Measurements from ENCODE around the gene IFI27L1. TPM values are rescaled to one million over a fixed set of nuclear protein-coding genes. Genes with fewer than 3 reads are reported as not detected.

Gene IFI27L1
- total and polyA plus RNA-seq, 2 of the 13 experiments (the other 11 are each of a cell fraction or from before 2014, with no cell fraction given) = 11.9 to 19.0 TPM

DNA sequence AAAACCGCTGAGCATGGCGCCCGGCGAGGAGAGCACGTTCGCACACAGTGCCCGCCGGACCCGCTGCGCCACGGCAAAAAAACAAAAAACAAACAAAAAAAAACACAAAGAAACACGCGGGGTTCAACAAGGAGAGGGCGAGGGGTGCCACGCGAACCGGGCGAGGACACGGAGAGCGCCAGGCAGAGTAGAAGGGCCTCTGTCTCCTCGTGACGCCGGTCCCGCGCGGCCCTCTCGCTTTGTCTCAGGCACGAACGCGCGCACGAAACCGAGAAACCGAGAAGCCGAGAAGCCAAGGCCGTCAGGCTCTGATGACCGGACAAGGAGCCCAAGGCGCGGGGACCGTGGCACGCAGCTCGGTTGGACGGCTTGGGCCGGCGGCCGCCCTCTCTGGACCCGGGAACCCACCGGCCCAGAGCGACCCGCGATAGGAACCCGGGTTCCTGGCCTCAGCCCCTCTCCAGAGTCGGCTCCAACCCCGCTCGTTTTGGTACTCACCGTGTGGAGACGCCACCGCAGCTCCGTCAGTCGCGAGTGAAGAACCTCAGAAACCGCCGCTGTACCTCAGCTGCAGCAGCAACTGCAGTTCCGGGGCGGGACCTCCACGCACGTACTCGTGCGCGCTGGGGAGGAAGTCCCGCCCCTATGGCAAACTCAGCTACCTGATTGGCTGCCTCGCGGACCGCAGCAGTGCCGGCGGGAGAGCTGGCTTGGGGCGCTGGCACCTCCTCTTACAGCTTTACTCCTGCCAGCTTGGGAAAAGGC lies at the start of gene IFI27L1, which contains the start of gene DDX24 (continued):
- 0 out of 2 replicates have a peak, but pooled peaks have one; percentile 22 for TF ChIP-seq ZNF232 (CRISPR knock-in tag; IDR thresholded peaks at IDR 0.05; ENCODE audit: borderline replicate concordance)
- 0 out of 2 replicates have a peak, but pooled peaks have one; percentile 19 for TF ChIP-seq ZNF674 (CRISPR knock-in tag; IDR thresholded peaks at IDR 0.05; ENCODE audit: low read depth)
- TF ChIP-seq, protein P1, sequence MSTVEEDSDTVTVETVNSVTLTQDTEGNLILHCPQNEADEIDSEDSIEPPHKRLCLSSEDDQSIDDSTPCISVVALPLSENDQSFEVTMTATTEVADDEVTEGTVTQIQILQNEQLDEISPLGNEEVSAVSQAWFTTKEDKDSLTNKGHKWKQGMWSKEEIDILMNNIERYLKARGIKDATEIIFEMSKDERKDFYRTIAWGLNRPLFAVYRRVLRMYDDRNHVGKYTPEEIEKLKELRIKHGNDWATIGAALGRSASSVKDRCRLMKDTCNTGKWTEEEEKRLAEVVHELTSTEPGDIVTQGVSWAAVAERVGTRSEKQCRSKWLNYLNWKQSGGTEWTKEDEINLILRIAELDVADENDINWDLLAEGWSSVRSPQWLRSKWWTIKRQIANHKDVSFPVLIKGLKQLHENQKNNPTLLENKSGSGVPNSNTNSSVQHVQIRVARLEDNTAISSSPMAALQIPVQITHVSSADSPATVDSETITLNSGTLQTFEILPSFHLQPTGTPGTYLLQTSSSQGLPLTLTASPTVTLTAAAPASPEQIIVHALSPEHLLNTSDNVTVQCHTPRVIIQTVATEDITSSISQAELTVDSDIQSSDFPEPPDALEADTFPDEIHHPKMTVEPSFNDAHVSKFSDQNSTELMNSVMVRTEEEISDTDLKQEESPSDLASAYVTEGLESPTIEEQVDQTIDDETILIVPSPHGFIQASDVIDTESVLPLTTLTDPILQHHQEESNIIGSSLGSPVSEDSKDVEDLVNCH (CRISPR knock-in tag; IDR thresholded peaks at IDR 0.05) = no peak
- peak; percentile 89; the same call in 2 of the 3 replicates for TF ChIP-seq MXI1 (IDR thresholded peaks at IDR 0.05; ENCODE audit: borderline replicate concordance, low read depth, low read length)
- TF ChIP-seq SP4 (CRISPR knock-in tag; IDR thresholded peaks at IDR 0.05) = peak; percentile 60
- TF ChIP-seq BRD4 (CRISPR knock-in tag; IDR thresholded peaks at IDR 0.05) = no peak
- peak; percentile 76; the same call in 1 of the 2 replicates for TF ChIP-seq YEATS2 (CRISPR knock-in tag; IDR thresholded peaks at IDR 0.05; ENCODE audit: borderline replicate concordance)
- TF ChIP-seq, protein P2, sequence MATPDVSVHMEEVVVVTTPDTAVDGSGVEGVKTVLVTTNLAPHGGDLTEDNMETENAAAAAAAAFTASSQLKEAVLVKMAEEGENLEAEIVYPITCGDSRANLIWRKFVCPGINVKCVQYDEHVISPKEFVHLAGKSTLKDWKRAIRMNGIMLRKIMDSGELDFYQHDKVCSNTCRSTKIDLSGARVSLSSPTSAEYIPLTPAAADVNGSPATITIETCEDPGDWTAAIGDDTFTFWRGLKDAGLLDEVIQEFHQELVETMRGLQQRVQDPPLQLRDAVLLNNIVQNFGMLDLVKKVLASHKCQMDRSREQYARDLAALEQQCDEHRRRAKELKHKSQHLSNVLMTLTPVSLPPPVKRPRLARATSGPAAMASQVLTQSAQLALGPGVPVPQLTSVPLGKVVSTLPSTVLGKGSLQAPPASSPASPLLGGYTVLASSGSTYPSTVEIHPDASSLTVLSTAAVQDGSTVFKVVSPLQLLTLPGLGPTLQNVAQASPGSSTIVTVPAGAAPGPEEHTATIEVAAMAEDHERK (CRISPR knock-in tag; IDR thresholded peaks at IDR 0.05; ENCODE audit: low read depth) = peak; percentile 67
- TF ChIP-seq ZSCAN20 (CRISPR knock-in tag; IDR thresholded peaks at IDR 0.05; ENCODE audit: borderline replicate concordance) = no peak
- TF ChIP-seq ETV5 (CRISPR knock-in tag; IDR thresholded peaks at IDR 0.05; ENCODE audit: borderline replicate concordance) = peak; percentile 66; the same call in 1 of the 2 replicates
- TF ChIP-seq ZFP90 (CRISPR knock-in tag; IDR thresholded peaks at IDR 0.05; ENCODE audit: borderline replicate concordance) = peak; percentile 33; the same call in 1 of the 2 replicates
- TF ChIP-seq, protein P3, sequence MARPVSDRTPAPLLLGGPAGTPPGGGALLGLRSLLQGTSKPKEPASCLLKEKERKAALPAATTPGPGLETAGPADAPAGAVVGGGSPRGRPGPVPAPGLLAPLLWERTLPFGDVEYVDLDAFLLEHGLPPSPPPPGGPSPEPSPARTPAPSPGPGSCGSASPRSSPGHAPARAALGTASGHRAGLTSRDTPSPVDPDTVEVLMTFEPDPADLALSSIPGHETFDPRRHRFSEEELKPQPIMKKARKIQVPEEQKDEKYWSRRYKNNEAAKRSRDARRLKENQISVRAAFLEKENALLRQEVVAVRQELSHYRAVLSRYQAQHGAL (CRISPR knock-in tag; IDR thresholded peaks at IDR 0.05; ENCODE audit: not compliant biosample characterization) = no peak
- TF ChIP-seq, protein P4, sequence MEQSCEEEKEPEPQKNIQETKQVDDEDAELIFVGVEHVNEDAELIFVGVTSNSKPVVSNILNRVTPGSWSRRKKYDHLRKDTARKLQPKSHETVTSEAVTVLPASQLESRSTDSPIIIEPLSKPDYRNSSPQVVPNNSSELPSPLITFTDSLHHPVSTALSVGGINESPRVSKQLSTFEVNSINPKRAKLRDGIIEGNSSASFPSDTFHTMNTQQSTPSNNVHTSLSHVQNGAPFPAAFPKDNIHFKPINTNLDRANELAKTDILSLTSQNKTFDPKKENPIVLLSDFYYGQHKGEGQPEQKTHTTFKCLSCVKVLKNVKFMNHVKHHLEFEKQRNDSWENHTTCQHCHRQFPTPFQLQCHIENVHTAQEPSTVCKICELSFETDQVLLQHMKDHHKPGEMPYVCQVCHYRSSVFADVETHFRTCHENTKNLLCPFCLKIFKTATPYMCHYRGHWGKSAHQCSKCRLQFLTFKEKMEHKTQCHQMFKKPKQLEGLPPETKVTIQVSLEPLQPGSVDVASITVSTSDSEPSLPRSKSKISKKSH (CRISPR knock-in tag; IDR thresholded peaks at IDR 0.05; ENCODE audit: borderline replicate concordance) = peak; percentile 78; the same call in 1 of the 2 replicates
- TF ChIP-seq, protein P5, sequence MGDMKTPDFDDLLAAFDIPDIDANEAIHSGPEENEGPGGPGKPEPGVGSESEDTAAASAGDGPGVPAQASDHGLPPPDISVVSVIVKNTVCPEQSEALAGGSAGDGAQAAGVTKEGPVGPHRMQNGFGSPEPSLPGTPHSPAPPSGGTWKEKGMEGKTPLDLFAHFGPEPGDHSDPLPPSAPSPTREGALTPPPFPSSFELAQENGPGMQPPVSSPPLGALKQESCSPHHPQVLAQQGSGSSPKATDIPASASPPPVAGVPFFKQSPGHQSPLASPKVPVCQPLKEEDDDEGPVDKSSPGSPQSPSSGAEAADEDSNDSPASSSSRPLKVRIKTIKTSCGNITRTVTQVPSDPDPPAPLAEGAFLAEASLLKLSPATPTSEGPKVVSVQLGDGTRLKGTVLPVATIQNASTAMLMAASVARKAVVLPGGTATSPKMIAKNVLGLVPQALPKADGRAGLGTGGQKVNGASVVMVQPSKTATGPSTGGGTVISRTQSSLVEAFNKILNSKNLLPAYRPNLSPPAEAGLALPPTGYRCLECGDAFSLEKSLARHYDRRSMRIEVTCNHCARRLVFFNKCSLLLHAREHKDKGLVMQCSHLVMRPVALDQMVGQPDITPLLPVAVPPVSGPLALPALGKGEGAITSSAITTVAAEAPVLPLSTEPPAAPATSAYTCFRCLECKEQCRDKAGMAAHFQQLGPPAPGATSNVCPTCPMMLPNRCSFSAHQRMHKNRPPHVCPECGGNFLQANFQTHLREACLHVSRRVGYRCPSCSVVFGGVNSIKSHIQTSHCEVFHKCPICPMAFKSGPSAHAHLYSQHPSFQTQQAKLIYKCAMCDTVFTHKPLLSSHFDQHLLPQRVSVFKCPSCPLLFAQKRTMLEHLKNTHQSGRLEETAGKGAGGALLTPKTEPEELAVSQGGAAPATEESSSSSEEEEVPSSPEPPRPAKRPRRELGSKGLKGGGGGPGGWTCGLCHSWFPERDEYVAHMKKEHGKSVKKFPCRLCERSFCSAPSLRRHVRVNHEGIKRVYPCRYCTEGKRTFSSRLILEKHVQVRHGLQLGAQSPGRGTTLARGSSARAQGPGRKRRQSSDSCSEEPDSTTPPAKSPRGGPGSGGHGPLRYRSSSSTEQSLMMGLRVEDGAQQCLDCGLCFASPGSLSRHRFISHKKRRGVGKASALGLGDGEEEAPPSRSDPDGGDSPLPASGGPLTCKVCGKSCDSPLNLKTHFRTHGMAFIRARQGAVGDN (CRISPR knock-in tag; IDR thresholded peaks at IDR 0.05) = peak; percentile 86
- TF ChIP-seq, protein P6, sequence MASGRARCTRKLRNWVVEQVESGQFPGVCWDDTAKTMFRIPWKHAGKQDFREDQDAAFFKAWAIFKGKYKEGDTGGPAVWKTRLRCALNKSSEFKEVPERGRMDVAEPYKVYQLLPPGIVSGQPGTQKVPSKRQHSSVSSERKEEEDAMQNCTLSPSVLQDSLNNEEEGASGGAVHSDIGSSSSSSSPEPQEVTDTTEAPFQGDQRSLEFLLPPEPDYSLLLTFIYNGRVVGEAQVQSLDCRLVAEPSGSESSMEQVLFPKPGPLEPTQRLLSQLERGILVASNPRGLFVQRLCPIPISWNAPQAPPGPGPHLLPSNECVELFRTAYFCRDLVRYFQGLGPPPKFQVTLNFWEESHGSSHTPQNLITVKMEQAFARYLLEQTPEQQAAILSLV (CRISPR knock-in tag; IDR thresholded peaks at IDR 0.05; ENCODE audit: borderline replicate concordance) = peak; percentile 66; the same call in 1 of the 2 replicates
